ENCODE data around the gene B4GAT1. TPM values are rescaled to one million over a fixed set of nuclear protein-coding genes. Genes with fewer than 3 reads are reported as not detected.
A peak's percentile ranks its signal among the peaks of the same experiment; 100 is the strongest.

B4GAT1 gene
- total and polyA plus RNA-seq, 9 of the 15 experiments (the other 6 are each of a cell fraction or from before 2014, with no cell fraction given), result 0.86 to 9.5 (median 3.8) TPM

DNA sequence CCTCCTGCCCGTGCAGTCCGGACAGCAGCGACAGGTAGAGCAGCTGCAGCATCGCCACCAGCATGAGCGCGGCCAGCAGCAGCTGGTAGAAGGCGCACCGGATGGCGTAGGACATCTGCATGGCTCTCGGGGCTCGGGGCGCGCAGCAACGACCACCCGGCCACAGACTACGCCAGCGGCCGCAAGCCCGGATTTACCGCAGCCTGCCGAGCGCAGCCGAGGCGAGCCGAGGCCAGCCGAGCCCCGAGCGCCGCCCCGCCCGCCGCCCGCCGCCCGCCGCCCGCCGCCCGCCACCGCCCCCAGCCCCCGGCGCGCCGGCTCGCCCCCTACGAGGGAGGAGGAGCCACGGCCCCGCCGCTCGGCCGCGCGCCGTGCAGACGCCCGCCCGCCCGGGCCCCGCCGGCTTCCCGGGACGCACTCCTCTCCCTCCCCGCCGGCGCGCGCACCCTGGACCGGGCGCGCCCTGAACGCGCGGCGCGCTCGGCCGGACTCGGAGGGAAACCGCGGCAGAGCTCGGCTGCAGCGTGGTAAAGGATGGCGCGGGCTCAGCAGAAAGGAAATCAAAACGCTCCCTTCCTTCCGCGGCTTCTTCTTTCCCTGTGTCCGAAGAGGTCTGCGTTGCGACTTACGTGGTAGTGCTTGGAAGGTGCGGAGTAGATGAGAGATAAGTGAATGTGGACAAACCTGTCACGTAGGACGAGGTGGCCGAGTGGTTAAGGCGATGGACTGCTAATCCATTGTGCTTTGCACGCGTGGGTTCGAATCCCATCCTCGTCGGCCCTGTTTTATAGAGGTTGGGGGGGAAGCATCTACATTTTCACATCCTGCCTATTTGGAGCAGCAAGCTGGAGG, at the start of gene B4GAT1 (continued):
- TF ChIP-seq, protein P1, sequence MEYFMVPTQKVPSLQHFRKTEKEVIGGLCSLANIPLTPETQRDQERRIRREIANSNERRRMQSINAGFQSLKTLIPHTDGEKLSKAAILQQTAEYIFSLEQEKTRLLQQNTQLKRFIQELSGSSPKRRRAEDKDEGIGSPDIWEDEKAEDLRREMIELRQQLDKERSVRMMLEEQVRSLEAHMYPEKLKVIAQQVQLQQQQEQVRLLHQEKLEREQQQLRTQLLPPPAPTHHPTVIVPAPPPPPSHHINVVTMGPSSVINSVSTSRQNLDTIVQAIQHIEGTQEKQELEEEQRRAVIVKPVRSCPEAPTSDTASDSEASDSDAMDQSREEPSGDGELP (CRISPR knock-in tag; IDR thresholded peaks at IDR 0.05; ENCODE audit: borderline replicate concordance), result peak; percentile 74; the same call in 1 of the 2 replicates
- TF ChIP-seq HLTF (IDR thresholded peaks at IDR 0.05), result peak; percentile 66; the same call in 1 of the 2 replicates
- TF ChIP-seq ILF3 (IDR thresholded peaks at IDR 0.05; ENCODE audit: borderline replicate concordance), result no peak
- no peak for TF ChIP-seq FOXM1 (IDR thresholded peaks at IDR 0.05; ENCODE audit: low read depth)
- TF ChIP-seq FOXM1 (CRISPR knock-in tag; IDR thresholded peaks at IDR 0.05; ENCODE audit: low read depth), result no peak
- no peak for TF ChIP-seq LCOR (CRISPR knock-in tag; IDR thresholded peaks at IDR 0.05)
- no peak for TF ChIP-seq MAFG (tag; conservative IDR thresholded peaks at IDR 0.05)
- TF ChIP-seq SMARCB1 (IDR thresholded peaks at IDR 0.05; ENCODE audit: insufficient read length, low read depth), result no peak
- no peak for TF ChIP-seq HOXB6 (CRISPR knock-in tag; IDR thresholded peaks at IDR 0.05; ENCODE audit: borderline replicate concordance)
- TF ChIP-seq KDM4B (IDR thresholded peaks at IDR 0.05; ENCODE audit: borderline replicate concordance in 2 of 2, low read depth in 1 of 2), result no peak; a peak in 1 of 4 replicates
- TF ChIP-seq TAF7 (tag; IDR thresholded peaks at IDR 0.05), result no peak
- no peak for TF ChIP-seq SMC3 (conservative IDR thresholded peaks at IDR 0.05; ENCODE audit: insufficient read depth, low read depth, low read length)
- peak; percentile 86 for TF ChIP-seq CREM (IDR thresholded peaks at IDR 0.05; ENCODE audit: low read depth)
- TF ChIP-seq ZNF140 (CRISPR knock-in tag; IDR thresholded peaks at IDR 0.05), result no peak
- peak; percentile 90 for TF ChIP-seq MTA1 (IDR thresholded peaks at IDR 0.05; ENCODE audit: borderline replicate concordance)
- TF ChIP-seq ELK3 (CRISPR knock-in tag; IDR thresholded peaks at IDR 0.05), result no peak
- TF ChIP-seq NFATC3 (IDR thresholded peaks at IDR 0.05), result no peak
- no peak for TF ChIP-seq KAT2B (IDR thresholded peaks at IDR 0.05; ENCODE audit: low read depth, low read length)
- TF ChIP-seq, protein P2, sequence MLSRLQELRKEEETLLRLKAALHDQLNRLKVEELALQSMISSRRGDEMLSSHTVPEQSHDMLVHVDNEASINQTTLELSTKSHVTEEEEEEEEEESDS (CRISPR knock-in tag; IDR thresholded peaks at IDR 0.05), result no peak
- peak; percentile 100 for TF ChIP-seq POLR2H (tag; IDR thresholded peaks at IDR 0.05; ENCODE audit: low read depth)
- TF ChIP-seq THAP12 (CRISPR knock-in tag; IDR thresholded peaks at IDR 0.05), result peak; percentile 16; the same call in 1 of the 2 replicates
- no peak for TF ChIP-seq MEF2A (IDR thresholded peaks at IDR 0.05; ENCODE audit: control insufficient read depth, low read depth, low read length)
- TF ChIP-seq STAG1 (CRISPR knock-in tag; IDR thresholded peaks at IDR 0.05; ENCODE audit: borderline replicate concordance), result no peak
- TF ChIP-seq ATF4 (CRISPR knock-in tag; IDR thresholded peaks at IDR 0.05), result no peak
